NCI-H2029 (cell line): ENCODE measurements around the gene METRNL.

Experiments used
- DNase-seq: peaks from one replicate; lab custom pipeline; 2025; lab: John Stamatoyannopoulos, UW

The METRNL gene

DNA sequence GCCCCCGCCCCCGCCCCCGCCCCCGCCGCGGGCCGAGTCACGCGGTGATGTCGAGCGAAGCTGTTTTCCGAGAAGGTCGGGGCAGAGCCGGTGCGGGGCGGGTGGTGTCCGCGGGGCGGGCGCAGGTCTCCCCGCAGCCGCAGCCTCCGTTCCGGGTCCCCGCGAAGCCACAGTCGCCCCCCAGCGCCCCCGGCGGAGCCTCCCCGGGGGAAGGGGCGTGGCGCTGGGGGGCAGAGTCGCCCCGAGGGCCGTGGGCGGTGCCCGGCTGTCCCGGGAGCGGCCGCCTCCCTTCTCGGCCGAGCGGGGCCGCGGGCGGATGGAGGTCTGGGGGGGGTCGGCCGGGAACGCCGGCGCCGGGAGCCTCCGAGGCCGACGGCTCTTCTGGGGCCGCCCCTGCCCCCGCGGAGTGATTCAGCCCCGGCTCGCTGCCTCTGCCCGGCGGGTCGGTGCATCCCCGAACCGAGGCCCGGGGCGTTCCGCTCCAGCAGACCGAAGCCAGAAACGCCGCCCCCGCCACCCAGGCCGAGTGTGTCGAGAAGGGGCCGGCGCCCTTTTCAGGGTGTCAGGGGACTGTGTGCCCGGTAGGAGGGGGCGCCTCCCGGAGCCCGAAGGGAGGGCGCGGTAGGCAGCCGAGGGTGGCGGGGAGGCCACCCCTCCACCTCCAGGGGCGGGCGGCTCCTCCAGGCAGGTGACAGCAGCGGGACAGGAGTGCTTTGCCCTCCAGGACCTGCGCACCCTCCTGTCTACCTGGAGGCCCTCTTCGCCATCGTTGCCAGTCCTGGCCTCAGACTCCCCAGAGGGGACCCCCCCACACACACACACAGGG, 1.7 kb downstream of the METRNL start:
- no peak for DNase-seq

DNA sequence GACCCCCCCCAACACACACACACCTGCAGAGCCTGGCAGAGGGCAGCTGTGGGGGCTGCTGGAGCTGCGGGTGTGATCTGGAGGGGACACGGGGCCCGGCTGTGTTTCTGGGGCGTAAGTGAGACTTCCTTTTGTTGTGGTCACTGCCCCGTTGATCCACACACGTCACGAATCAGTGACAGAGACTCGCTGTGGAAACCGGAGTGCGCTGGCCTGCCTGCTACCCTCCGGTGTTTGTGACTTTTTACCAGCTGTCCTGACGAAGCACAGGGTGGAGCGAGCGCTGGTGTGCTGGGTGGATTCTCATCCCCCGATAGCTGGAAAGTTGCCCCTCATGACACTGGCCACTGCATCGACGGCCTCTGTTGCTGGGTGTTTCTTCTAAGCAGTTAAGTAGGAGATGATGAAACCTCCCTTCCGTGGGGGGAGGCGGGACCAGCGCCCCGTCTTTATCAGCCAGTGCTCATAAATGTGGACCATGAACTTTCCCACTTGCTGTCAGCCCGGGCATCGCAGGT, 2.3 kb downstream of the METRNL start:
- no peak for DNase-seq

- no peak for DNase-seq
Observed at GRCh38 chr17:83082424-83082823, 3.0 kb downstream of the METRNL start.

DNA sequence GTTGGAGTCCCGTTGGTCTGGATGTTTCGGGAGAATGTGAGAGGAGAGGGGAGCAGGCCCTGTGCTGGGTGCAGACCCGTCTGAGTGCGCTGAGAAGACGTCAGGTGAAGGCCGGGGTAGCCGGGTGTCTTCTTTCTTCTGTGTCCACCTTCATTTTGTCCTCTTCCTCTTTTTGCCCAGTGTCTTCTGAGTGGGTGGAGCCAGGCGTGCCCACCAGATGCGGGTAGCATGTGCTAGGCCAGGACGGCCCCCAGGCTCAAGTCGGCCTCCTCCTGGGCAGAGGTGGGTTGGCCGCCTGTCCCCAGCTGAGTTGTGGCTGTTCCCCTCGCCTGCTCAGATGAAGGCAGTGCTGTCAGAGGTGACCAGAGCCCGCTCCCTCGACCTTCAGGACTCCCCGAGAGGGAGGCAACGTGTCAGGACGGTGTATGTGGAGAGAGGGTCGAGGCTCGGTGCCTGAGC, 3.5 kb downstream of the METRNL start:
- no peak for DNase-seq

DNA sequence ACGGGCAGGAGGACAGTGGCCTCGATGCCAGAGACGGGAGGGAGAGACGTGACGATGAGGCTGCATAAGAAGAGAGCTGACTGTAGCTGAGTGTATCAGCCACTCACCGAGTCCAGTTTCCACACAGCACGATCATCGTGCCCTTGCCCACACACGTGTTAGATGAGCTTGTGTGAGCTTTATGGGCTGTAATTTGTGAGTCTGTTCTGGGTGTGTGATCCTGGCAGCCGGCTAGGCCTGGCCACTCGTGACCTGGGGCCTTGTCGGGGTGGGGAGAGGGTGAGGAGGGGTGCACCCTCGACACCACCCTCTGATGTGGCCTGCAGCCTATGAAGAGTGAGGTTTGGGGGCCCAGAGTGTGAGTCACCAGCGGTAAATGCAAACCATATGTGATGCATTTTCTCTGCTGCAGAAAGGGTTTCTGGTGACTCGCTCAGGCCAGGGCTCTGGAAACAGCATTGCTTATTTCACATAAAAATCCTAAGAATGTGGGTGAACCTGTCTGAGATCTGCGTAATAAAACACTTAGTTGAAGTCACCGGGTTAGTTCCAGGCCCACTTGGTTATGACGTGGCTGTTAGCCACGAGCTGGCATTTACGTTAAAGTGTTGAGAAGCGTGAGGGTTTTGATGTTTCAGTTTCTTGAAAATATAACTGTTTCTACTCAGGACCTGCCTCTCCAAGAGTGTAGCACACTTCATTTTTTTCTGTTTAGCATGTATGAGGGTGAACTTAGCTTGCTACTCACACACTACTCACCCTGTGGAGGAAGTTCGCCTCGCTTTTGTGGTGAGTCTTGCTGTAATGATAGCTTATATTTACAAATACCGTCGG, 4.2 kb downstream of the METRNL start:
- DNase-seq: no peak

DNA sequence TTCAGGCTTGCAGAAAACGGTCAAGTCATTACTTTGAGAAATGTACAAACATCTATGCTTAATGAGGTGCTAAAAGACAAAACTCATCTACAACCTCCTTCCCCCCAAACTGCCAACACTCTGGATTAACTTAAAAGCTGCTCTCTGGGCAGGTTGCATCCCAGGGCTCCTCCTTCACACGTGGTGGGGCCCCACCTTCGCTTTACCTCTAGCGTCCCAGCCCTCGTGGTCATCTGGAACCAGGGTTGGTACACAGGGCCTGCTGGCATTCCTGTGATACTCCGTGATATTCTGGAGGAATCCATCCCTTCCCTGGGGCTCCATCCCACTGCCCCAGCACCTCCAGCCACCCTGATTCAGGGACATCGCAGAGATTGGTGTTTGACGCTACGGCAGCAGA, 4.8 kb downstream of the METRNL start:
- no peak for DNase-seq

DNA sequence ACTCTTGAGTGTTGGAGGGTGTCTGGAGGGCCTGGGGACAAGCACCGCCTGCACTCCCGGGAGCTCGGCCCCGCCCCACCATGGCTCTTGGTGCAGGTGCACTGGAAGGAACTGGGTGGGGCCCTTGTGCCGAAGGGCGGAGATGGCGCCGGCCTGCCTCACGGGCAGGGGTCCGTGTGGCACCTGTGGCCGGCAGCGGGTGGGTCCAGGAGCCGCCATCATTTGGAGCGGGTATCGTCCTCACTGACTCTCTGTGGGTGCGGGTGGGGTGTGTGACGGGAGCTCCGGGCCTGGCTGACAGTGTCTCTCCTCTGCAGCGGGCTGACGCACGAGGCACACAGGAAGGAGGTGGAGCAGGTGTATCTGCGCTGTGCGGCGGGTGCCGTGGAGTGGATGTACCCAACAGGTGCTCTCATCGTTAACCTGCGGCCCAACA, 5.2 kb downstream of the METRNL start:
- DNase-seq: no peak

DNA sequence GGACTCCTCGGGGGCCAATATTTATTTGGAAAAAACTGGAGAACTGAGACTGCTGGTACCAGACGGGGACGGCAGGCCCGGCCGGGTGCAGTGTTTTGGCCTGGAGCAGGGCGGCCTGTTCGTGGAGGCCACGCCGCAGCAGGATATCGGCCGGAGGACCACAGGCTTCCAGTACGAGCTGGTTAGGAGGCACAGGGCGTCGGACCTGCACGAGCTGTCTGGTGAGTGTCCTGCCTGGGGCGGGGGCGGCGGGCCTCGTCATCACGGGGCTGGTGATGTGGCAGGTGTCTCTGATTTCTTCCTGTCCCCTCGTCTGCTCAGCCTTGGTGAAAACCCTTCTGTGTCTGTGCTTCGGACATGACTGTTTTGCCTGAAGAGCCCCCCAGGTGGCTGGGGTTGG, 5.7 kb downstream of the METRNL start:
- DNase-seq: no peak

DNA sequence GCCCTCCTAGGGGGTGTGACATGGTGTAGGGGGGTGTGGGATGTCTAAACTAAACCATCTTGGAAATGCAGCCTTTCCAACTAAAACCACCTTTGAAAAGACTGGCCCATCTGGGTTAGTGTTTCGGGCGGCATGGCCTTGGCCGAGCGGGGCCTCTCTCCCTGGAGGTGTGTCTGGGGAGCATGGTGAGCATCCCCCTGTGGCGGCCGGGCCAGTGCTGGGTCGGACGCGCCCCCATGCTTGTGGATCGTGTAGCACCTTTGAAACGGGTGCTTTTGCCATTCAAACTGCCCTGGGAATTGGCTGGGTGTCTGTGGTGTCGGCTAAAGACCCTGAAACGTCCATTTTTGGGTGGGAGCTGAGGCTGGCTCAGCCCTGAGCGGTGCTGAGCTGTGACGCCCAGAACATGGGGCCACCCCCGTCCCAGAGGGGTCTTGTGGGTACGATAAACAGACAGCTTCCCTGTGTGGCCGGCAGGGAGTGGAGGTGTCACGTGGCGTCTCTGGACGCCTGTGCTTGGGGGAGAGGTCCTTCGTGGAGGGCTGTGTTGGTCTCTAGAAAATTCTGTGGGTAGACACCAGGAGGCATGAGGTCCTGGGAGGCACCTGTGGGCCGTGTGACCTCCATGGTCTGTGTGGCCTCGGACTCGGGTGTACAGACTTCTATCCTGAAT, 6.3 kb downstream of the METRNL start:
- no peak for DNase-seq

GRCh38 chr17:83086199-83086880, 6.9 kb downstream of the METRNL start:
- DNase-seq: no peak

DNA sequence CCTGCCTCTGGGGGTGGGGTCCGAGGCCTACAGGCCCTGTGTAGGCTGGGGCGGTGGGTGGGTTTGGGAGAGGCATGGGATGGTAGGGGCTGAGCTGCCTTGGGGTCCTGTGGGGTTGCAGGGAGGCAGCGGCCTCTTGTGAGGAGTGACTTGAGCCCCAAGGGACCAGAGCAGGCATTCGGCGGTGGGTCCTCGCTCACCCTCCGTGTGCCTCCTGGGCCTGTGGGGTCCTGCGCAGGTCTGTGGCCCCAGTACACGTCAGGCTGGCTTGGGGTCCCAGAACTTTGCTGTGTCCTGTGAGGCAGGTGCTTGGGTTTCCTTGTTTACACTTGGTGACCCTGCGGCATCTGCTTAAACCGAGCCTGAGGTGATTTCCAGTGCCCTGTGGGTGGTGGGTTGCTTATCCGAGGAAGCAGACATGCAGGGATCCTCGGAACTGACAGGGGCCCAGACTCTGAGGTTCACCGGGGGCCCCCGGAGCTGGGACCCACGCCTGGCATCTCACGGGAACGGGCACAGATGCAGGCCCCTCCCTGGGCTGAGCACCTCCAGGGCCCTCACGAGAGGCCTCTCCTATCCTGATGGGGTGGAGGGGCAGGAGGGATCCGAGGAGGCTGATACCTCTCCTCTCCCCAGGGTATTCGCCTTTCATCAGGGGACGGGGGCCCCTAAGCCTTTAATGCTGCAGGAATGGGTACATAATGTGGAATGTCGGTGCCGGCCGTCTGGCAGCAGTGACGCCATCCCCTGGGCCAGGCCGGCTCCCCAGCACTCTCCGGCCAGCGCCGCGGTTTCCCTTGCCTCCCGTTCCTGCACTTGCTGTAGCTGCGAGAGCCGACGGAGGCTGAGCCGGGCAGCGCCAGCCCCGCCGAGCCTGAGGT, 7.7 kb downstream of the METRNL start:
- no peak for DNase-seq

DNA sequence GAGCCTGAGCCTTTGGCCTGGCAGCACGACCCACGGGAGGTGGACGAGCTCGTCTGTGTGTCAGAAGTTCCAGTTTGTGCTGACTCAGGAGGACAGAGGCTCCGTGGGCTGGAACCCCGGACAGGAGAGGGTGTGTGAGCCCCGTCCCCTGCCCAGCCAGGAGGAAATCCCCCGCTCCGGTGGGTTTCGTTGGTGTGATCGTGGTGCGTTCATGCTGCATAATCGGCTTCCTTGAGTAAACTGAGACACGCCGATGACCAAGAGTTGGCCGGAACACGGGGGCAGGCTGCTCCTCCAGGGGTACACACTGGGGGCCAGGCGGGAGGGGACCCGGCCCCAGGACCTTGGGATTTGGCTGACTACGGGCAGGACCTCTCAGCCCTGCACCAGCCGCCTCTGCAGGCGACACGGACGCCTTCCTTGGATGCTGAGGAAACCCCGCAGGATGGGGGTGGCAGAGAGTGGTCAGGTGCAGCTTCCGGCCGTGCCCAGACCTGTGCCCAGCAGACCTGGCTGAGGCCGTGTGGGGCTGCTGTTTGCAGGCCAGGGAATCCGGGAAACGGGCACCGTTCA, 8.5 kb downstream of the METRNL start:
- DNase-seq: no peak

- DNase-seq: no peak
Observed at GRCh38 chr17:83088451-83088850, 9.0 kb downstream of the METRNL start.

GRCh38 chr17:83088909-83089308, 9.5 kb downstream of the METRNL start:
- no peak for DNase-seq

GRCh38 chr17:83089328-83090132, 10.1 kb downstream of the METRNL start:
- DNase-seq: no peak

- no peak for DNase-seq
Observed at GRCh38 chr17:83090444-83091256, 11.2 kb downstream of the METRNL start.

- no peak for DNase-seq
Observed at GRCh38 chr17:83091257-83092141, 12.1 kb downstream of the METRNL start.

DNA sequence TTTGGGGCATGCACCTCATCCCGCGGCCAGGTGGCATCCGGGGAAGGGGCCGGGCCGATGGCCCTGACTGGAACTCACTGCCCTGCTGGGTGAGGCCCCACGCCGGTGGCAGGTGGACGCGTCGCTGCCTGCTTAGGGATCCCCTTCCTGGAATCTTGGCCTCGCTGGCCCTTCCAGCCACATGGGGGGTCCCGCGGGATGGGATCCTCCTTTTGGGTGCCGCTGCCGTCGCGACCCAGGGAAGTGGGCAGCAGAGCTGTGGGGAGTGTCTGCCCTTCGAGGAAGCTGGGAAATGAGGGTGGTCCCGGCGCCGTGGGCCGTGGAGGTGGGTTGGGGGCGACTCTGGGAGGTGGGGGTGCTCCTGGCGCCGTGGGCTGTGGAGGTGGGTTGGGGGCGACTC, 12.8 kb downstream of the METRNL start:
- no peak for DNase-seq
